CD8-positive, alpha-beta memory T cell (primary cell): ENCODE results near the gene MFSD6. TPM values are rescaled to one million over a fixed set of nuclear protein-coding genes. Genes with fewer than 3 reads are reported as not detected.

Source experiments
- CTCF ChIA-PET: fragments of 350-600 bp; sonication (Branson Sonifier 250); formaldehyde crosslinking; loops from one replicate; lab custom pipeline; 2021; ENCODE audit warnings: antibody characterized with exemption; lab: Charles Lee
- POLR2A ChIA-PET: fragments of 350-600 bp; sonication (Branson Sonifier 250); formaldehyde crosslinking; loops from one replicate; lab custom pipeline; 2021; ENCODE audit warnings: antibody characterized with exemption; lab: Charles Lee
- DNase-seq, 5 donors: peaks; one replicate each; pipeline versions ENCODE4 v3.0.0 to v3.0.0-alpha.2; 2020 to 2022; ENCODE audit warnings: mixed read lengths in 1 of 5
- H3K27ac ChIP-seq: one replicate; pipeline ENCODE4 v1.7.0; 2013; ENCODE audit warnings: low read depth, mild to moderate bottlenecking, low read length, moderate library complexity
- H3K27me3 ChIP-seq: 2 replicates; pipeline ENCODE4 v1.7.0; 2013; ENCODE audit warnings: low read length, mild to moderate bottlenecking; ENCODE audit not compliant: insufficient read depth, poor library complexity, severe bottlenecking
- H3K36me3 ChIP-seq: 2 replicates; pipeline ENCODE4 v1.7.0; 2013; ENCODE audit warnings: mild to moderate bottlenecking, low read length, moderate library complexity; ENCODE audit not compliant: insufficient read depth
- H3K4me1 ChIP-seq: 2 replicates; pipeline ENCODE4 v1.7.0; 2013; ENCODE audit warnings: mild to moderate bottlenecking, low read length, moderate library complexity; ENCODE audit not compliant: insufficient read depth
- H3K4me3 ChIP-seq: 2 replicates; pipeline ENCODE4 v1.7.0; 2013; ENCODE audit warnings: mild to moderate bottlenecking, low read length
- H3K9me3 ChIP-seq: 2 replicates; pipeline ENCODE4 v1.7.0; 2013; ENCODE audit warnings: mild to moderate bottlenecking, low read length
- H3K27ac Mint-ChIP-seq, 8 donors: one replicate each; pipeline ENCODE4 v1.8.0; 2020 to 2021; ENCODE audit warnings: mixed read lengths in 8 of 8, mild to moderate bottlenecking in 6 of 8, inconsistent platforms in 3 of 8, moderate library complexity in 3 of 8
- H3K27me3 Mint-ChIP-seq, 2 donors: one replicate each; pipeline ENCODE4 v1.8.0; 2020 to 2021; ENCODE audit warnings: mixed read lengths in 2 of 2, mild to moderate bottlenecking in 1 of 2, moderate library complexity in 1 of 2
- H3K36me3 Mint-ChIP-seq, 3 donors: one replicate each; pipeline ENCODE4 v1.8.0; 2020 to 2021; ENCODE audit warnings: mixed read lengths in 3 of 3, inconsistent platforms in 1 of 3, mild to moderate bottlenecking in 1 of 3
- H3K4me1 Mint-ChIP-seq, 3 donors: one replicate each; pipeline ENCODE4 v1.8.0; 2020 to 2021; ENCODE audit warnings: mixed read lengths in 3 of 3, inconsistent platforms in 1 of 3, mild to moderate bottlenecking in 1 of 3
- H3K4me3 Mint-ChIP-seq, 7 donors: one replicate each; pipeline ENCODE4 v1.8.0; 2020 to 2021; ENCODE audit warnings: mixed read lengths in 7 of 7, mild to moderate bottlenecking in 6 of 7, moderate library complexity in 4 of 7, inconsistent platforms in 2 of 7
- H3K9me3 Mint-ChIP-seq, 5 donors: one replicate each; pipeline ENCODE4 v1.8.0; 2020 to 2022; ENCODE audit warnings: mixed read lengths in 5 of 5, mild to moderate bottlenecking in 3 of 5, moderate library complexity in 2 of 5, inconsistent platforms in 1 of 5
- polyA plus RNA-seq: library from polyadenylated mRNA; unstranded; fragments of 300-500 nt; fragmentation: Illumina TruSeq; gene quantifications from one replicate; pipeline ENCODE4 v1.2.3, GENCODE V29; 2021
- total RNA-seq, 2 experiments: library from RNA; stranded (reverse); gene quantifications; one replicate each; pipeline ENCODE4 v1.2.3, GENCODE V29; 2021

Gene MFSD6
- total and polyA plus RNA-seq, 3 experiments from 2014 or later: 31.8 to 65.7 (median 64.9) TPM

DNA sequence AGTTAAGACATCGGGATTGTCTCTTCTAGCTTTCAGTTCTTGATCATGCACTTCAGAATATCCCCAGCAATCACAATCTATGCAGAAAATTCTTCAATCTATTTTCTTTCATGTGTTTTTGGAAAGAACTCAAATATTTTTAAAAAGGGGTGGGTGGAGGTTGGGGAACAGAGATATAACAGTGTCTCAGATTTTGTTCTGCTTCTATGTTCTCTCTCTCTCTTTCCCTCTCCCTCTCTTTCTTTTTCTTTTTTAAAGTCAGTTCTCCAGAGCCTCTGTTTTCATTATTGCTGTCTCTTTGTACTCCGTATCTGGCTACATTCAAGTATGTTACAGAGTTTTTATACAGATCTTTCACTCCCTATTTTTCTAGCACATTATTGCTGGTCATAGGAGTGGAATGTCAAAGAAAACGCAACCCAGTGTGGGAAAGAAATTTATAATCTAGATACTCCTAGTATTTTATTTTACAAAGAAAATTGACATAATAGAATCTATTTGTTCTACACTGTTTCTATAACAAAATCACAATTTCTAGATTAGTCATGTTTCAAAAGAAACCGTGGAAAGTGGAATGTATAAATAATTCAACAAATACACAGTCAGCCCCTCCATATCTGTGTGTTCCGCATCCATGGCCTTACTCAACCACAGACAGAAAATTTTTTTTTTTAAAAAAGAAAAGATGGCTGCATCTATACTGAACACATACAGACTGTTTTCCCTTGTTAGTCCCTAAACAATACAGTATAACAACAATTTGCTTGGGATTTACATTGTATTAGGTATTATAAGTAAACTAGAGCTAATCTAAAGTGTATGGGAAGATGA is 137.6 kb downstream of the MFSD6 start:
- no peak overlapping the region for H3K27ac ChIP-seq
- H3K4me1 Mint-ChIP-seq: peaks cover 0 to 2% (median 2%) of the 10 kb centered on the region in 3 donors
- ChIA-PET CTCF (no interaction called here), POLR2A (no interaction called here)
- H3K4me3 ChIP-seq: no peak overlapping the region
- no peaks in the 10 kb centered on the region for H3K36me3 ChIP-seq
- H3K36me3 Mint-ChIP-seq: peaks cover 12 to 24% (median 15%) of the 10 kb centered on the region in 3 donors
- no peaks in the 10 kb centered on the region for H3K4me1 ChIP-seq
- H3K27ac Mint-ChIP-seq: no peak overlapping the region
- peaks cover 0 to 1% of the 10 kb centered on the region in 2 donors for H3K27me3 Mint-ChIP-seq
- no peaks in the 10 kb centered on the region for H3K27me3 ChIP-seq
- H3K9me3 ChIP-seq: peaks cover 5% of the 10 kb centered on the region
- H3K9me3 Mint-ChIP-seq: peaks cover 16 to 28% (median 22%) of the 10 kb centered on the region in 5 donors
- no peak for DNase-seq
- H3K4me3 Mint-ChIP-seq: no peak overlapping the region

DNA sequence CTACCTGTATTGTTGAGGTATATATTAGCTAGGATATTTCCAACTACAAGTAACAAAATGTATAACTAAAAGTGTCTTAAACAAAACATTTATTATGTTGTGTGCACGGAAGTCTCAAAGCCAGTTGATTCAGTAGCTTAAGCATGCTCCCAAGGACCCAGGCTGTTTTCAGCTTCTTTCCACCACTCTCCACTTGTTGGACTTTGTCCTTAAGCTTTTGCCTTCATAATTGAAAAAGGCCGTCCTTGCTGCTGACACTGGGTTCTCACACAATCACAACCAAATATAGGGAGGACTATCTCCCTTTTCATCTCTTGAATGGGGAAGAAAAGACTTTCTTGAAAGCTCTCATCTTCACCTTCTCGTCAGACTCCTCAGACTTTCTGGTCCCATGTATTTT is 138.6 kb downstream of the MFSD6 start:
- peaks cover 3 to 4% (median 4%) of the 10 kb centered on the region in 3 donors for H3K4me1 Mint-ChIP-seq
- H3K27me3 Mint-ChIP-seq: peaks cover 0 to under 1% of the 10 kb centered on the region in 2 donors
- DNase-seq: no peak
- CTCF ChIA-PET: interaction anchor here (0.7 kb wide), 1 partner anchor 26 kb away, joined by 3 read pairs; no protein-coding TSS in a partner anchor
- H3K4me1 ChIP-seq: peaks cover 2% of the 10 kb centered on the region
- H3K9me3 Mint-ChIP-seq: peaks cover 8 to 19% (median 13%) of the 10 kb centered on the region in 5 donors
- no peaks in the 10 kb centered on the region for H3K36me3 ChIP-seq
- no peaks in the 10 kb centered on the region for H3K27me3 ChIP-seq
- no peak overlapping the region for H3K4me3 ChIP-seq
- POLR2A ChIA-PET: no interaction called here
- H3K36me3 Mint-ChIP-seq: peaks cover 9 to 14% (median 9%) of the 10 kb centered on the region in 3 donors
- H3K4me3 Mint-ChIP-seq: no peak overlapping the region
- H3K27ac ChIP-seq: no peak overlapping the region
- peak overlapping the region in 2 of 8 donors; percentile 21 to 51 for H3K27ac Mint-ChIP-seq
- no peaks in the 10 kb centered on the region for H3K9me3 ChIP-seq

DNA sequence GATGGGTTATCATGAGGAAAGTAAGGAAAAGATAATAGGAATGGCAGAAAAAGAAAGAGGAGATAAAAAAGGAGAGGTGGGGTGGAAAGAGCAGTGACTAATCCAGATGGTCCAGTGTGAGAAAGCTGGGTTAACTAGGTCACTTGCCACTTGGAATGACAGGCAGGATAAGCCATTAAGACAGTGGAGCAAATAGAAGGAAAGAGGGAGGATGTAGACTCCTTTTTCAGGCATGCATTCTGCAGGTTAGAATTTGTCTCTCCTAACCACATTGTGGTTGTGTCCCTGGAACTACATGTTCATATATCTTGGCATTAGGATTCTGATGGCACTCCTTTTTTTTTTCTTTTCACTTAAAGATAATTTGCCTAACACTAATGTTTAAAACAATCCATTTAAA is 139.7 kb downstream of the MFSD6 start:
- Mint-ChIP-seq H3K4me3 (no peak overlapping the region), H3K9me3 (peaks cover 0 to 7% (median 3%) of the 10 kb centered on the region in 5 donors), H3K4me1 (peaks cover 9 to 11% (median 10%) of the 10 kb centered on the region in 3 donors), H3K36me3 (peaks cover 1 to 5% (median 3%) of the 10 kb centered on the region in 3 donors), H3K27me3 (no peaks in the 10 kb centered on the region), H3K27ac (peak overlapping the region in 1 of 8 donors; percentile 36)
- no peak for DNase-seq
- Histone ChIP-seq H3K36me3 (no peaks in the 10 kb centered on the region), H3K27me3 (no peaks in the 10 kb centered on the region), H3K4me3 (no peak overlapping the region), H3K9me3 (no peaks in the 10 kb centered on the region), H3K4me1 (peaks cover 5% of the 10 kb centered on the region), H3K27ac (no peak overlapping the region)
- CTCF ChIA-PET: interaction anchor here (1.0 kb wide), 1 partner anchor 165 kb away, joined by 3 read pairs; no protein-coding TSS in a partner anchor
- POLR2A ChIA-PET: no interaction called here

DNA sequence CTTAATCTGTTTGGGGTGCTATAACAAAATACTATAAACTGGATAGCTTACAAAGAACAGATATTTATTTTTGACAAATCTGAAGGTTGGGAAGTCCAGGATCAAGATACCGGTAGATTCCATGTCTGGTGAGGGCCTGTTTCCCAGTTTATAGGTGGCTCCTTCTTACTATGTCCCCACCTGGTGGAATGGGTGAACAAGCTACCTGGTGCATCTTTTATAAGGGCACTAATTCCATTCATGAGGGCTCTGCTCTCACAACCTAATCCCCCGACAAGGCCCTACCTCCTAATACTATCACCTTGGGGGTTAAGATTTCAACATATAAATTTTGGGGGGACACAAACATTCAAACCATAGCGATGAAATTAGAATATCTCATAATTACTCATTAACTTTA is 142.0 kb downstream of the MFSD6 start:
- Histone ChIP-seq H3K9me3 (no peaks in the 10 kb centered on the region), H3K27me3 (no peaks in the 10 kb centered on the region), H3K4me3 (no peak overlapping the region), H3K4me1 (peaks cover 5% of the 10 kb centered on the region), H3K27ac (no peak overlapping the region), H3K36me3 (no peaks in the 10 kb centered on the region)
- Mint-ChIP-seq H3K27ac (no peak overlapping the region), H3K4me1 (peaks cover 9 to 11% (median 10%) of the 10 kb centered on the region in 3 donors), H3K4me3 (no peak overlapping the region), H3K9me3 (no peaks in the 10 kb centered on the region), H3K27me3 (no peaks in the 10 kb centered on the region), H3K36me3 (peaks cover 0 to 2% (median under 1%) of the 10 kb centered on the region in 3 donors)
- POLR2A ChIA-PET: no interaction called here
- CTCF ChIA-PET: interaction anchor here (1.9 kb wide), 1 partner anchor 167 kb away, joined by 5 read pairs; no protein-coding TSS in a partner anchor
- DNase-seq: no peak

Other genes with a start within 250 kb of the MFSD6 start
- 10 to 100 TPM; 30.8 to 32.2 TPM for gene HIBCH, start 88.5 kb upstream of the MFSD6 start, total RNA-seq
- 20.3 TPM for gene HIBCH, start 88.5 kb upstream of the MFSD6 start, polyA plus RNA-seq
- gene INPP1, start 64.8 kb upstream of the MFSD6 start, total RNA-seq: 10 to 100 TPM; 13.4 to 15.9 TPM
- 5.5 TPM for gene INPP1, start 64.8 kb upstream of the MFSD6 start, polyA plus RNA-seq
- gene NEMP2, start 126.4 kb downstream of the MFSD6 start, total RNA-seq: 10 to 100 TPM; 16.9 to 17.5 TPM
- gene NEMP2, start 126.4 kb downstream of the MFSD6 start, polyA plus RNA-seq: 10.5 TPM
- 10 to 100 TPM; 29.8 to 35.1 TPM for gene NAB1, start 240.7 kb downstream of the MFSD6 start, total RNA-seq
- 3.9 TPM for gene NAB1, start 240.7 kb downstream of the MFSD6 start, polyA plus RNA-seq